A549 treated with DMSO at 1 μM for 4 hours (cell line): ENCODE results near the gene TCEAL6. TPM values are rescaled to one million over a fixed set of nuclear protein-coding genes. Genes with fewer than 3 reads are reported as not detected.

Experiments used
- total RNA-seq: library from RNA; stranded (reverse); fragments of 200-300 nt; extraction: Qiagen RNA extraction; gene quantifications from 5 replicates; pipeline ENCODE4 v1.2.3, GENCODE V29; 2022; ENCODE audit warnings: low read depth

Gene TCEAL6
- total RNA-seq = not detected in 5 replicates

DNA sequence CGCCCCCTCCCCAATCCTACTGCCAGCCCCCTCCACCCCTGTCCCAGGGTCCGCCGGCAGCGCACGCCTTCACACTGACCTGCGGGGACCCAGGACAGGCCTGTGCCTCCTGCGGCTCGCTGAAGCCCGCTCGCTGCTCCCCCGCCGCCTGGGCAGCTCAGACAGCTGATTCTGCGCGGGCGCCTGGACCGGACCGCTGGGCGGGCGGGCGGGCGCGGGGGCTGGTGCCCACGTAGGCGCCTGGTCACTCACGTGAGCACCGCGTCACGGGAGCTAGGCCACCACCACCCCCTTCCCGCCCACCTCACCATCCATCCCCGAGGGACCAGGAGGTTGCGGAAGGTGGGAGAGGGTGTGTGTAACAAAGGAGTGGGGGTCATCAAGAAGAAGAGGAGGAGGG, at the start of gene TCEAL6:
Gene TCEAL6, minus strand, starts transcription at position 208 of the 400 bp plus-strand sequence.

DNA sequence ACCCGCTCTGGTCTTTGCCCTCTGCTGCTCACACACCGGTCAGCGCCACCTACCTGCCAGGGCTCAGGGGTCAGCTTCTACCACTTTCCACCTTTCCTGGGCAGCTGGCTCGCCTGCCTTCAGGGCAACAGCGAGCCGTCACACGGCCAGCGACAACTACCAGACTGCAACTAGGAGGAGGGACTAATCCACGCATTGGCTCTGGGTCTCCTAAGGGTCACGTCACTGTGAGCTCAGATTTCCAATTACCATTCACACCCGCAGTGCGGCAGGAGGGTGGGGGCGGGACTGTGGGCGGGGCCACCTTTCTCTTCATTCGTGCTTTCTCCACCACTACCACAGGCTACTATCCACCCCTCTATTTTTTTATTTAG, 13.5 kb upstream of the TCEAL6 start, which contains the start of gene BEX5:
Gene BEX5, minus strand, starts transcription at position 172 of the 374 bp plus-strand sequence. CDS start 1,712 bp downstream, outside the sequence.

GRCh38 chrX:102125436-102125835, 16.8 kb downstream of the TCEAL6 start, which contains the start of gene TCEAL2:
TSS of gene TCEAL2 (plus strand) at chrX:102125679. CDS start at chrX:102126831, 1,152 bp downstream.

Other genes with a start within 250 kb of the TCEAL6 start
- gene ZMAT1, start 210.5 kb downstream of the TCEAL6 start, total RNA-seq = 0.02 to 0.03 TPM (median 0.03 TPM) in 3 of 5 replicates, not detected in the others
- gene TCEAL2, start 16.8 kb downstream of the TCEAL6 start, total RNA-seq = not detected in 5 replicates
- not detected in 5 replicates for gene BEX5, start 13.5 kb upstream of the TCEAL6 start, total RNA-seq
- not detected in 5 replicates for gene TCP11X1, start 72.8 kb upstream of the TCEAL6 start, total RNA-seq
- not detected in 5 replicates for gene NXF2, start 104.7 kb upstream of the TCEAL6 start, total RNA-seq